ENCODE results near the gene IGF1R.

The IGF1R gene

GRCh38 chr15:98946301-98947255, 298.2 kb downstream of the IGF1R start:
- no peak for DNase-seq (ENCODE audit: low read depth)

- DNase-seq (ENCODE audit: low read depth) = no peak
Measured at GRCh38 chr15:98948456-98948855, 300.1 kb downstream of the IGF1R start.

GRCh38 chr15:98948941-98949340, 300.6 kb downstream of the IGF1R start:
- no peak for DNase-seq (ENCODE audit: low read depth)

GRCh38 chr15:98949624-98950023, 301.3 kb downstream of the IGF1R start:
- no peak for DNase-seq (ENCODE audit: low read depth)

GRCh38 chr15:98950248-98950647, 301.9 kb downstream of the IGF1R start:
- no peak for DNase-seq (ENCODE audit: low read depth)

- DNase-seq (ENCODE audit: low read depth) = no peak
Measured at GRCh38 chr15:98951004-98951403, 302.7 kb downstream of the IGF1R start.

GRCh38 chr15:98951493-98952320, 303.4 kb downstream of the IGF1R start:
- DNase-seq (ENCODE audit: low read depth) = no peak

- no peak for DNase-seq (ENCODE audit: low read depth)
Measured at GRCh38 chr15:98952381-98952803, 304.1 kb downstream of the IGF1R start.

- DNase-seq (ENCODE audit: low read depth) = no peak
Measured at GRCh38 chr15:98953000-98953787, 304.9 kb downstream of the IGF1R start.

GRCh38 chr15:98953968-98954367, 305.6 kb downstream of the IGF1R start:
- DNase-seq (ENCODE audit: low read depth) = no peak

GRCh38 chr15:98954411-98954810, 306.1 kb downstream of the IGF1R start:
- no peak for DNase-seq (ENCODE audit: low read depth)

GRCh38 chr15:98955331-98955730, 307.0 kb downstream of the IGF1R start:
- DNase-seq (ENCODE audit: low read depth) = no peak

- no peak for DNase-seq (ENCODE audit: low read depth)
Measured at GRCh38 chr15:98955961-98956723, 307.8 kb downstream of the IGF1R start.

- no peak for DNase-seq (ENCODE audit: low read depth)
Measured at GRCh38 chr15:98956796-98957553, 308.6 kb downstream of the IGF1R start.

- DNase-seq (ENCODE audit: low read depth) = no peak
Measured at GRCh38 chr15:98957655-98958054, 309.3 kb downstream of the IGF1R start.

- no peak for DNase-seq (ENCODE audit: low read depth)
Measured at GRCh38 chr15:98958076-98958475, 309.7 kb downstream of the IGF1R start.

- DNase-seq (ENCODE audit: low read depth) = no peak
Measured at GRCh38 chr15:98958918-98959639, 310.7 kb downstream of the IGF1R start.

GRCh38 chr15:98959640-98960007, 311.3 kb downstream of the IGF1R start:
- no peak for DNase-seq (ENCODE audit: low read depth)

GRCh38 chr15:98960555-98961050, 312.3 kb downstream of the IGF1R start:
- DNase-seq (ENCODE audit: low read depth) = no peak

GRCh38 chr15:98963444-98963843, 315.1 kb downstream of the IGF1R start:
- no peak for DNase-seq (ENCODE audit: low read depth)

Measured in stimulated activated CD8-positive, alpha-beta memory T cell treated with anti-CD3 and anti-CD28 coated beads, Interleukin-12 subunit alpha, Interleukin-12 subunit beta, amount 100 ng/mL, for 1 hour (primary cell).